ENCODE results near the gene SOX13. TPM values are rescaled to one million over a fixed set of nuclear protein-coding genes. Genes with fewer than 3 reads are reported as not detected.
"Not testable (repeated sequence)": the region's sequence is repeated elsewhere in the genome, so short reads cannot be mapped to it uniquely, and the experiment has no call there.

Gene SOX13
- total and polyA plus RNA-seq, 5 experiments from 2014 or later: 0.29 to 0.77 (median 0.41) TPM; not detected in 1

DNA sequence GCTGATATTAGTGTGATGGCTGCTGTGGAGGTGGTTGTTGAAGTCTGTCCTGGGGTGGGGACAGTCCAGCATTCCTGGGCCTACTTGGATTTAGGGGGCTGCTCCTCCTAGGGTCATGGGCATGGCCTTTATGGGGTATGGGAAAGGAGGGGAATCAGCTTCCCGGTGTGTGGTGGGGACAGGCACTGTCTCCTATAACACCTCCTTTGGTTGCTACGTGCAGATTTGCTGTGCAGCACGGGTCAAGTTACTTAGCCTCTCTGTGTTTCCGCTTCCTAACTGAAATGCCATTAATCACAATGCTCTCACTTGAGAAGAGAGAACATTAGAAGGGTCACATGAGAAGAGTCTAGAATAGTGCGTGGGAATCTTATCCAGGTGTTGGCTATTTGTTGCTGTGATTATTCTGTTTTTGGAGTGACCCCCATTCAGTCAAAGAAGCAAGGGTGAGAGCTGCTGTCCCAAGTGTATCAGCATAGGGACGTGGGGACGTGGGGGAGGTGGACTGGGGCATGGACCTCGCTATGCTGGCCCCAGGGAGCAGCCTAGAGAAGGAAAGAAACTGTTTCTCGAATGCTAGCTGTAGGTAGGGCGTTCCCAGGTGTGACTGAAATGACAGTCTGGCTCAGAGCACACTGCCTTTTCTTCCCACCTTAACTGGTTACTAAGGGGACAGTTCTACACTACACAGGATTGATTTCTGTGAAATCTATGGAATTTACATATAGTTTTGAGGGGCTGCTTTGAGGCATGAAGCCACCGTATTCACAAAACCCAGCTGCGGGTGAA lies 19.9 kb downstream of the SOX13 start:
- no peak overlapping the region for H3K4me3 Mint-ChIP-seq
- H3K36me3 Mint-ChIP-seq: no peaks in the 10 kb centered on the region
- POLR2A ChIA-PET: no interaction called here
- no peaks in the 10 kb centered on the region for H3K9me3 Mint-ChIP-seq
- DNase-seq (no peak), ATAC-seq (no peak)
- no peak overlapping the region for H3K27ac Mint-ChIP-seq
- peaks cover 0 to 9% (median 0%) of the 10 kb centered on the region in 4 donors for H3K4me1 Mint-ChIP-seq
- H3K27me3 Mint-ChIP-seq: peaks cover 0 to 2% (median 0%) of the 10 kb centered on the region in 5 donors

DNA sequence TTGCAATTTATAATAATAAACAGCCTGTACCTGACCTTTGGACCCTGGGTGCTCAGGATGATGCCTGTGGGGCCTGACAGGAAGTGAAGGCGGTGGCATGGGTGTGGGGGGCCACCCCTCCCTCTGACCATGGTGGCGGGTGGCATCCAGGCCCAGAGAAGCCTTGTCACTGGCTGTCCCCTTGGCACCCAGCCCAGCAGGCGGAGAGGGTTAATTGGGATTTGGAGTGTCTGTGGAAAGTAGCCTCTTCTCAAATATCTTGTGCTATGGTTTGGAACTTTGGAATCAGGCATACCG lies 20.5 kb downstream of the SOX13 start:
- ATAC-seq (no peak), DNase-seq (no peak)
- POLR2A ChIA-PET: no interaction called here
- no peaks in the 10 kb centered on the region for H3K9me3 Mint-ChIP-seq
- no peak overlapping the region for H3K27ac Mint-ChIP-seq
- H3K36me3 Mint-ChIP-seq: no peaks in the 10 kb centered on the region
- peaks cover 0 to 9% (median 0%) of the 10 kb centered on the region in 4 donors for H3K4me1 Mint-ChIP-seq
- H3K27me3 Mint-ChIP-seq: peaks cover 0 to 2% (median 0%) of the 10 kb centered on the region in 5 donors
- no peak overlapping the region for H3K4me3 Mint-ChIP-seq

DNA sequence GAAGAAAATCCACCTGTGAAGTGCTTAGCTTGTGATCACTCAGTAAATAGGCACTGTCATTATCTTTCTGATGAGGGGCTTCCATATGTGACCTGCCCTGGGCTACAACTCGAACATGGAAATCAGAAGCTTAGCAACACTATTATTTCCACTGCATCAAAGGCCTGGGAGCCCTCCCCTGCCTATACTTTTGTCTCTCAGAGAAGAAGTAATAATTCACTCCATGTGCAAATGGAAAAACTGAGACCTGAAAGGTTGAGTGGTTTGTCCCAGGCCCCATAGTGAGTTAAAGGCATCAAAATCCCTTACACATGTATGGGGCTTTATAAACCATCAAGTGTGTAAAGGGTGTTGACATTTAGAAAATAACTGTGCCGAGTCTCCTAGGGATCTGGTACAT lies 20.9 kb downstream of the SOX13 start:
- ATAC-seq: no peak
- no peak for DNase-seq
- Mint-ChIP-seq H3K4me3 (no peak overlapping the region), H3K27ac (no peak overlapping the region), H3K27me3 (peaks cover 0 to 2% (median 0%) of the 10 kb centered on the region in 5 donors), H3K9me3 (no peaks in the 10 kb centered on the region), H3K4me1 (peaks cover 0 to 9% (median 0%) of the 10 kb centered on the region in 4 donors), H3K36me3 (no peaks in the 10 kb centered on the region)
- POLR2A ChIA-PET: no interaction called here

DNA sequence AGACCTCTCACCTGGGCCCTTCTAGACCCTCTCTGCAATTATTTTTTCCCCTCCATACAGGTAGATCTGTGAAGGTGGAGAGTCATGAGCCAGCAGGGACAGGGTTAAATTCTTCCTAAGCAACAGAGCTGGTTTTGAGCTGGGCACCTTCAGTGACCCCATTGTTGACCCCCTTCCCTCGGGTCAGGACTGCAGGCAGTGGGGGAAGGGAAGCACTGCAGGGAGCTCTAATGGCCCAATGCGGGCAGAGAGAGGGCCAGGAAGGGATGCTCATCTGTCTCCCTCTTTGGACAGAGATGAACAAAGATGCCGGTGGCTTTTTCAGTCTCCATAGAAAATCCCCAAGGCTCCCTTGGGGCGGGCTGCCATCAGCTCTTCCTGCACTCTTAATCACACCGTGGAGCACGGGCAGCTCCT lies 21.4 kb downstream of the SOX13 start:
- Mint-ChIP-seq H3K27me3 (peaks cover 0 to 2% (median 0%) of the 10 kb centered on the region in 5 donors), H3K36me3 (no peaks in the 10 kb centered on the region), H3K4me3 (no peak overlapping the region), H3K27ac (no peak overlapping the region), H3K4me1 (peaks cover 0 to 9% (median 0%) of the 10 kb centered on the region in 4 donors), H3K9me3 (no peaks in the 10 kb centered on the region)
- POLR2A ChIA-PET: no interaction called here
- DNase-seq (no peak), ATAC-seq (no peak)

DNA sequence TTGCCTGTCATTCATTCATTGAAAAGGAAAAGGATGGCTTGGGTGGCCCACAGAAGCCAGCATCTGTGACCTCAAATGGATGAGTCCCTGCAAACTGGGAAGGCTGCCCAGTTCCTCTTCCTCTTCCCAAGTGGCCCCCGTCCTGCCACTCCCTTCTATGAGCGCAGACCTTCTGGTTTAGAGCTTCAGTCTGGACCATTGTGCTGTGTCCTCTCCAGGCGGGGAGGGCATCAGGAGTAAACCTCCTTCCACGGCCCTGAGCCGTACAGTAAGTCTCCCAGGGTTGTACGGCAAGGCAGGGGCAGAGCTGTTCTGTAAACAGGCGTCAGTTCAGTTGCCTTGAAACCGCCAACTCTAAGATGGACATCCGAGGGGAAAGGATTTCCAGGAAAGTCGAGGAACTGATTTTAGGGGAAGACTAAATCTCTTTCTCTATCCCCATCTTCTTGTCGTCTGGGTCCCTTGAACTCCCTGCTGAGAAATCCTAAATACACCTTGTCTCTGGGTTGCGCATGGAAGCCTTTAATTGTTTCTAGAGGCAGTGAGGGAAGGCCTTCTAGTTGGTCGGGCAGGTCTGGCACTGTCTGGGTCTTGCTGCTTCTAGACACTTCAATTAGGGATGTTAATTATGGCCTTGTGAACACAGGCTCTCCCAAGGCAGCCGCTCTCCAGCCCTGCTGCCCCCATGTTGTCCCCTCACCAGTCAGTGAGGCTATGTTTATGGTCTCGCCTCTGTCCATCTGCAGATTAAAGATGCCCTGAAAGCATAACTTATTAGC lies 22.1 kb downstream of the SOX13 start:
- Mint-ChIP-seq H3K27me3 (peaks cover 0 to 2% (median 0%) of the 10 kb centered on the region in 5 donors), H3K4me3 (no peak overlapping the region), H3K4me1 (peaks cover 0 to 9% (median 0%) of the 10 kb centered on the region in 4 donors), H3K36me3 (no peaks in the 10 kb centered on the region), H3K9me3 (no peaks in the 10 kb centered on the region), H3K27ac (no peak overlapping the region)
- ATAC-seq (no peak), DNase-seq (no peak)
- POLR2A ChIA-PET: no interaction called here

DNA sequence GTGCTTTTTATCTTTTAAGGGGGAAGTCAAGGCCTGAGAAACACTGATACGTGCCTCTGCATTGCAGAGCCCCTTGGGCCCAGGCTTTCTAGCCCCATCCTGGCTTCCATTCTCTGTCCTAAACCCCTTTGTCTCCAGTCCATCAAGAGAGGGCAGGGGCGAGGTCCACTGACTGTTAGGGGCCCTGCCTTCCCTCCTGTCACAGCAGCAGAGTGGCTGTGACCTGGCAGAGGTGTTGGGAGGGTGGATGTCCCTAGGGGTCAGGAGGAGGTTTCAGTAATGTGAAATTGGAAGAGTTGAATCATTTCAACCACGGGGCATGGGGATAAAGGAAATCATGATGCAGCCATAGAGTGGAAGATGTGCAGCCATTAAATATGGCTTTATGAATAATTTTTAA lies 24.0 kb downstream of the SOX13 start:
- Mint-ChIP-seq H3K4me3 (no peak overlapping the region), H3K27ac (no peak overlapping the region), H3K36me3 (no peaks in the 10 kb centered on the region), H3K27me3 (peaks cover 0 to 2% (median 0%) of the 10 kb centered on the region in 5 donors), H3K4me1 (peaks cover 0 to 8% (median 2%) of the 10 kb centered on the region in 4 donors), H3K9me3 (no peaks in the 10 kb centered on the region)
- DNase-seq (no peak), ATAC-seq (no peak)
- POLR2A ChIA-PET: no interaction called here

DNA sequence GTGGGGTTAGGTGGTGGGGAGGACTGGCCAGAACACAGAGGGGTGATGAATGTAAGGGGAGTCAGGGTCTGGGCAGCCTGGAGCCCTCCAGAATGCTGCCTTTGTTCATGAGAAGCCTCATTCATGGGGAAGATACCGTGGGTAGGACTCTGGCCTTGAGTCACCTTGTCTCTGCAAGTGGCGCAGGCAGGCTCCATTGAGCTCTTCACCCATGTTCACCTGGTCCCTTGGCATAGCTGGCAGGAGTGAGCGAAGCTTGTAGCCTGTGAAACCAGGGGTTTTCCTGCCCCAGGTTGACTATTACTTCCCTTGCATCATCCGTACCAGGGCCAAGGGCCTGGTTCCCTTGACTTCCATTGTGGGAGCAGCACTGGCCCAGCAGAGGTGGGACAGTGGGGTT lies 25.8 kb downstream of the SOX13 start:
- ATAC-seq: no peak
- POLR2A ChIA-PET: interaction anchor here (0.7 kb wide), 1 partner anchor 229 kb away, joined by 4 read pairs; no protein-coding TSS in a partner anchor
- Mint-ChIP-seq H3K27ac (peak overlapping the region in 1 of 10 donors; percentile 31), H3K4me3 (no peak overlapping the region), H3K27me3 (peaks cover 0 to 1% (median 0%) of the 10 kb centered on the region in 5 donors), H3K36me3 (no peaks in the 10 kb centered on the region), H3K9me3 (no peaks in the 10 kb centered on the region), H3K4me1 (peaks cover 5 to 23% (median 18%) of the 10 kb centered on the region in 4 donors)
- DNase-seq: no peak

DNA sequence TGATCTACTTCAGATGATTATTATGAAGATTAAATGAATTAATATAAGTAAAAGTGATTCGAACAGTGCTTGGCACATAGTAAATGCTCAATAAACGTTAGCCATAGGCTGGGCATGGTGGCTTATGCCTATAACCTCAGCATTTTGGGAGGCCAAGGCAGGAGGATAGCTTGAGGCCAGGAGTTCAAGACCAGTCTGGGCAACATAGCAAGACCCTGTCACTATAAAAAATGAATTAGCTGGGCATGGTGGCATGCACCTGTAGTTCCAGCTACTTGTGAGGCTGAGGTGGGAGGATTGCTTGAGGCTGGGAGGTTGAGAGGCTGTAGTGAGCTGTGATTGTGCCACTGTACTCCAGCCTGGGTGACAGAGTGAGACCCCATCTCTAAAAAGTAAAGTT lies 26.8 kb downstream of the SOX13 start:
- H3K36me3 Mint-ChIP-seq, H3K4me3 Mint-ChIP-seq, ATAC-seq, H3K27me3 Mint-ChIP-seq, DNase-seq, H3K9me3 Mint-ChIP-seq: not testable (repeated sequence)
- H3K4me1 Mint-ChIP-seq: peaks cover 6 to 34% (median 27%) of the 10 kb centered on the region in 4 donors
- POLR2A ChIA-PET: interaction anchor here (0.6 kb wide), 1 partner anchor 20 kb away, joined by 3 read pairs; no protein-coding TSS in a partner anchor
- H3K27ac Mint-ChIP-seq: peak overlapping the region in 1 of 10 donors; percentile 46

DNA sequence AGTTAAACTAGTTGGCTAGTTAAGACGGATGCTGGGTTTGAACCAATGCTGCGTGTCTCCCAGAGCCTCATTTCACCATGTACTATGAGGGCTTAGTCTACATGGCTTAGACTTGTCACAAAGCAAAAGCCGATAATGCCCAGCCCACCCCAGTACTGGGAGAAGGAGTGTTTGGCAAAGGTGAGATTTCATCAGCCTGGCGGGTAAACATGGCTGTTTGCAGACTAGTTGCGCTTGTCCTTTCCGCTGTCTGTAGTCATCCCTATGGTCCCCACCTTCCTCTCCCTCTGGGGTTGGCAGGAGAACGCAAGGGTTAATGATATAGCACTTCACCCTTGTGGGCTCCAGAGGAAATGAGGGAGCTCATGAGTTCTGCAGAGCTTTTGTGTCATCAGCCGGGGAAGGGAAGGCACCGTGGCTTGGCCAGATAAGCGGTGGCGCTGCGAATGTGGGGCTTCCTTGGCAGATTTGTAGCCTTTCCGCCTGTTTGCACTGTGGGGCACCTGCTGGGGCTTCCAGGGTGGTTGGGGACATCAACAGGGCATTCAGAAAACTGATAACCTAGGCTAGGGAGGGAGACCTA lies 29.2 kb downstream of the SOX13 start:
- no peaks in the 10 kb centered on the region for H3K9me3 Mint-ChIP-seq
- peaks cover 0 to 3% (median 0%) of the 10 kb centered on the region in 5 donors for H3K27me3 Mint-ChIP-seq
- POLR2A ChIA-PET: no interaction called here
- ATAC-seq (no peak), DNase-seq (no peak)
- H3K4me1 Mint-ChIP-seq: peaks cover 11 to 44% (median 33%) of the 10 kb centered on the region in 4 donors
- H3K36me3 Mint-ChIP-seq: no peaks in the 10 kb centered on the region
- H3K27ac Mint-ChIP-seq: peak overlapping the region in 4 of 10 donors; percentile 75 to 87 (median 86)
- peak overlapping the region in 7 of 10 donors; percentile 38 to 81 (median 51) for H3K4me3 Mint-ChIP-seq

DNA sequence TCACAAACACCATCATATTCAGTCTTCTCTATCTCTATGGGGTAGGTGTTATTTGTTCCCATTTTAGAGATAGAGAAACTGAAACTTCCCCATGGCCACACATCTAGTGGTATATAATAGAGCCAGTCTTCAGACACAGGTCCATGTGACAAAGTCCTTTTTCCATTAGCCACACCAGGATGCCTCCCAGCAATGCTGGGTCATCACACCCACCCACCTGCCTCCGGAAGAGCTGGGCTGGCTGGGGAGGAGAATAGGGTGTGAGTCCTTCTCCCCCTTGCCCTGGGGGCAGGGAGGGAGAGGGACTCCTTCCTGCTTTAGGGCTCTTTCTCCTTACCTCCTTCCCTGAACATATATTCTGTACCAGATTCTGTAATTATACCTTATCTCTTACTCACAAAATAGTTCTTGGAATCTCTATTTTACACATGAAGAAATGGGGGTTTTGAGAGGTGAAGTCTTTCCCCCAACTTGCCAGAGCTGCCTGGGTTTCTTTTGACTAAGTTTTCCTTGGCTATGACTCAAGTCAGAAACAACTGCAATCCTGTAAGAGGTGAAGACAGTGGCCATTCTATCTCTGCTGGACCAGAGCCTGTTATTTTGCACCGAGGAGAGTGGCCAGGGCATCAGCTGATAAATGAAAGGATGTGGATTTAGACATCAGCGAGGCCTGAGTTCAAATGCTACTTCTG lies 30.0 kb downstream of the SOX13 start:
- POLR2A ChIA-PET: no interaction called here
- Mint-ChIP-seq H3K36me3 (no peaks in the 10 kb centered on the region), H3K4me1 (peaks cover 11 to 45% (median 33%) of the 10 kb centered on the region in 4 donors), H3K27me3 (peaks cover 0 to 3% (median 0%) of the 10 kb centered on the region in 5 donors), H3K27ac (peak overlapping the region in 7 of 10 donors; percentile 57 to 86 (median 75)), H3K9me3 (no peaks in the 10 kb centered on the region), H3K4me3 (peak overlapping the region in 6 of 10 donors; percentile 13 to 81 (median 46))
- ATAC-seq (no peak), DNase-seq (no peak)

DNA sequence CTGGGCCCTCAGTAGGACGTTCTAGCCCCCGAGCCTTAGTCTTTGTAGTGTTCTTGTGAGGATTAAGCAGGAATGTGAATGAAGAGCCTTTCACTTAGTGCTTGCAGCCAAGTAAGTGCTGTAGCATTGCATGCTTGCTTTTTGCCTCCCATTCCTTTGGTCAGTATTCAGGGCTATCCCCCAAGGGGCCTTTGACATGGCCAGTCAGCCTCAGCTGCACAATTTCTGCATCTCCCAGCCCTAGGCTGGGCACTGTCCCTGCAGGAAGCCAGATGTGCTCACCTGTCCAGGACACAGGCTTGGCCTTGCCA lies 30.5 kb downstream of the SOX13 start:
- POLR2A ChIA-PET: no interaction called here
- H3K27ac Mint-ChIP-seq: peak overlapping the region in 5 of 10 donors; percentile 57 to 86 (median 68)
- no peaks in the 10 kb centered on the region for H3K36me3 Mint-ChIP-seq
- H3K4me1 Mint-ChIP-seq: peaks cover 11 to 45% (median 33%) of the 10 kb centered on the region in 4 donors
- H3K27me3 Mint-ChIP-seq: peaks cover 0 to 3% (median 0%) of the 10 kb centered on the region in 5 donors
- ATAC-seq (no peak), DNase-seq (no peak)
- no peaks in the 10 kb centered on the region for H3K9me3 Mint-ChIP-seq
- no peak overlapping the region for H3K4me3 Mint-ChIP-seq

DNA sequence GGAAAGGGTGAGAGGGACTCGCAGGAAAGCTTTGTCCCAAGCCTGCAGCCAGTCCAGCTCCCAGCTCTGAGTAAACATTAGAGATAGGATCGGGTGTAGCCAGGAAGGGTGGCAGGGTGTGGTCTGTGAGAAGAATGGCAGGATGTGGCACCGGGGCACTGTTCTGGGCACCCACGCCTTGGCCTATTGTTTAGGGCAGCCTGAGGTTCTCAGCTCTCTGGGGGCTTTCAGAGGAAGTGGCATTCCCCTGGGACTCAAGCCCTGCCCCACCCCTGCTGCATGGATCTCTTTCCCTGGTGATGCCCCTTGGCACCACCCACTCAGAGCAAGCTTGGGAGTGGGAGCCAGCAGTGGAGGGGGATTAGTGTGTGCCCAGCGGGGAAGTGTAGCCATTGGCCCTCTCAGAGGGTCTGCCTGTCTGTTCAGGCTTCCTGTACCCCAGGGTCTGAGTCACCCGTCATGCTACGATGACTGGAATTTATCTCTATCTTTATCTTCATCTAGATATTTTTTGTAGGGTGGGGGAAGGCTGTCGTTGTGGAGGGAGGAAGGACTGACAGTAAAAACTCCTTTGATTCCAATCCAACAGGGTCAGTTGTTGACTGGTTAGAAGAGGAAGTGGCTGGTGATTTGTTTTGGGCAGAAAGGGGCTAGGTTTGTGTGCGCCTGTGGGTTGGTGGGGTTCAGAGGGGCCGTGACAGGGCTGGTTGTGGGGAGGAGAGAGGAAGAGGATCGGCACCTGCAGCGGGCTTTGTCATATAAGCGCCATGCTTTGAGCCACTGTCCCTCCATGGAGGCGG lies 31.6 kb downstream of the SOX13 start:
- Mint-ChIP-seq H3K27me3 (peaks cover 0 to 5% (median 1%) of the 10 kb centered on the region in 5 donors), H3K27ac (peak overlapping the region; percentile 38 to 93 (median 78)), H3K4me3 (peak overlapping the region in 9 of 10 donors; percentile 14 to 79 (median 52)), H3K9me3 (no peaks in the 10 kb centered on the region), H3K36me3 (no peaks in the 10 kb centered on the region), H3K4me1 (peaks cover 13 to 45% (median 34%) of the 10 kb centered on the region in 4 donors)
- POLR2A ChIA-PET: interaction anchor here (0.6 kb wide), 1 partner anchor 294 kb away, joined by 4 read pairs; no protein-coding TSS in a partner anchor
- ATAC-seq (peak in 1 of 2 donors; percentile 33), DNase-seq (no peak)

All from naive thymus-derived CD8-positive, alpha-beta T cell (primary cell).